PC-3 (cell line): ENCODE measurements around the gene SORL1-AS1.

Experiments
- EZH2 ChIP-seq: fragments of 300-600 bp; sonication (generic); IDR thresholded peaks from one replicate; pipeline ENCODE4 v1.6.1; 2017; ENCODE audit warnings: antibody characterized with exemption, mild to moderate bottlenecking, low read length; ENCODE audit not compliant: unreplicated experiment
- EZH2phosphoT487 ChIP-seq: fragments of 300-600 bp; sonication (generic); IDR thresholded peaks from 2 replicates; pipeline ENCODE4 v1.6.1; 2018; ENCODE audit warnings: mild to moderate bottlenecking, antibody characterized with exemption, low read length, borderline replicate concordance
- TF ChIP-seq, protein P1 (sequence below): fragments of 300-600 bp; sonication (generic); conservative IDR thresholded peaks from 2 replicates; pipeline ENCODE4 v1.5.1; 2017; ENCODE audit warnings: antibody characterized with exemption, low read depth, mild to moderate bottlenecking, low read length

DNA sequence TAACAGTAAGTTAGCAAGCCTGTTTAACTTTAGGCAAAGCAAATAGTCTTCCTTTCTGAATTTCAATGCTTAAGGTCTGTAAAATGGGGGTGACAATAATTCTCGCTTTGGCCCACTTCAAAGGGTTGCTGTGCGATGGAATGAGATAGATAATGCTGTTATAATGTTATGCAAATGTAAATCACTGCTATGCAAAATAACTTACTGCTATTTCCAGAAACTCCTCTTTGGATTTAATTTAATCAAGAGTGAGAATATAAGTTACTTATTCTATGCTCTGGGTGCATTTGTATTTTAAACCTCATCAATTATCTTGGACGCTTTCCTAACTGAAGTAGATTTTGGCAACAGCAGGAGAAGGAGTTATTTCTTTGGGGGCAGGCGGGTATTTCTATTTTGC, 4.8 kb downstream of the SORL1-AS1 start:
- TF ChIP-seq EZH2phosphoT487: no peak
- TF ChIP-seq, protein P1, sequence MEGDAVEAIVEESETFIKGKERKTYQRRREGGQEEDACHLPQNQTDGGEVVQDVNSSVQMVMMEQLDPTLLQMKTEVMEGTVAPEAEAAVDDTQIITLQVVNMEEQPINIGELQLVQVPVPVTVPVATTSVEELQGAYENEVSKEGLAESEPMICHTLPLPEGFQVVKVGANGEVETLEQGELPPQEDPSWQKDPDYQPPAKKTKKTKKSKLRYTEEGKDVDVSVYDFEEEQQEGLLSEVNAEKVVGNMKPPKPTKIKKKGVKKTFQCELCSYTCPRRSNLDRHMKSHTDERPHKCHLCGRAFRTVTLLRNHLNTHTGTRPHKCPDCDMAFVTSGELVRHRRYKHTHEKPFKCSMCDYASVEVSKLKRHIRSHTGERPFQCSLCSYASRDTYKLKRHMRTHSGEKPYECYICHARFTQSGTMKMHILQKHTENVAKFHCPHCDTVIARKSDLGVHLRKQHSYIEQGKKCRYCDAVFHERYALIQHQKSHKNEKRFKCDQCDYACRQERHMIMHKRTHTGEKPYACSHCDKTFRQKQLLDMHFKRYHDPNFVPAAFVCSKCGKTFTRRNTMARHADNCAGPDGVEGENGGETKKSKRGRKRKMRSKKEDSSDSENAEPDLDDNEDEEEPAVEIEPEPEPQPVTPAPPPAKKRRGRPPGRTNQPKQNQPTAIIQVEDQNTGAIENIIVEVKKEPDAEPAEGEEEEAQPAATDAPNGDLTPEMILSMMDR: no peak
- no peak for TF ChIP-seq EZH2
